Vagina (tissue), 2 donors: ENCODE measurements around the gene HOXB3. TPM values are rescaled to one million over a fixed set of nuclear protein-coding genes. Genes with fewer than 3 reads are reported as not detected.

Source experiments
- DNase-seq, 2 donors: peaks; one replicate each; pipeline ENCODE4 v3.0.0-alpha.2; 2017; ENCODE audit errors: extremely low spot score in 2 of 2
- H3K27ac ChIP-seq: fragments of 200-600 bp; sonication (generic); one replicate; pipeline ENCODE4 v1.5.1; 2019
- H3K27me3 ChIP-seq: fragments of 200-600 bp; sonication (generic); one replicate; pipeline ENCODE4 v1.5.1; 2019
- H3K36me3 ChIP-seq, 2 donors: fragments of 200-600 bp; sonication (generic); one replicate each; pipeline ENCODE4 v1.5.1; 2017 to 2019
- H3K4me1 ChIP-seq: fragments of 200-600 bp; sonication (generic); one replicate; pipeline ENCODE4 v1.5.1; 2019
- H3K4me3 ChIP-seq, 2 donors: fragments of 200-600 bp; sonication (generic); 1 replicate in 1 of 2; 2 replicates in 1 of 2; pipeline ENCODE4 v1.5.1; 2016 to 2019
- H3K9me3 ChIP-seq: fragments of 200-600 bp; sonication (generic); one replicate; pipeline ENCODE4 v1.5.1; 2019
- POLR2A ChIP-seq, 2 donors: fragments of 450-650 bp; IDR thresholded peaks; one replicate each; pipeline ENCODE4 v1.6.1; 2017; ENCODE audit warnings: antibody characterized with exemption in 2 of 2, mild to moderate bottlenecking in 2 of 2, moderate library complexity in 2 of 2
- POLR2AphosphoS5 ChIP-seq, 2 donors: sonication (generic); formaldehyde crosslinking; IDR thresholded peaks; one replicate each; pipeline ENCODE4 v1.9.0; 2017; ENCODE audit warnings: antibody characterized with exemption in 2 of 2, mild to moderate bottlenecking in 2 of 2, low read depth in 1 of 2; ENCODE audit not compliant: insufficient read depth in 1 of 2
- intact Hi-C: fragments of 100-400 bp; cut with DNase I; formaldehyde crosslinking; loops from one replicate; pipeline ENCODE4 v1.15.1; 2023
- total RNA-seq: library from RNA; depleted of rRNA; stranded (reverse); fragments of >200 nt; gene quantifications from one replicate; pipeline ENCODE4 v1.2.3, GENCODE V29; 2016
- TF ChIP-seq, protein P1 (sequence below), 3 experiments: fragments of 450-650 bp in 2 of 3; fragments of 200-600 bp in 1 of 3; sonication (generic) in 1 of 3; IDR thresholded peaks; one replicate each; pipeline ENCODE4 v1.5.1; 2017 to 2019; ENCODE audit warnings: antibody characterized with exemption in 3 of 3, mild to moderate bottlenecking in 2 of 3, moderate library complexity in 2 of 3

HOXB3 gene
- total RNA-seq, 1 donor from 2014 or later = 17.7 TPM

DNA sequence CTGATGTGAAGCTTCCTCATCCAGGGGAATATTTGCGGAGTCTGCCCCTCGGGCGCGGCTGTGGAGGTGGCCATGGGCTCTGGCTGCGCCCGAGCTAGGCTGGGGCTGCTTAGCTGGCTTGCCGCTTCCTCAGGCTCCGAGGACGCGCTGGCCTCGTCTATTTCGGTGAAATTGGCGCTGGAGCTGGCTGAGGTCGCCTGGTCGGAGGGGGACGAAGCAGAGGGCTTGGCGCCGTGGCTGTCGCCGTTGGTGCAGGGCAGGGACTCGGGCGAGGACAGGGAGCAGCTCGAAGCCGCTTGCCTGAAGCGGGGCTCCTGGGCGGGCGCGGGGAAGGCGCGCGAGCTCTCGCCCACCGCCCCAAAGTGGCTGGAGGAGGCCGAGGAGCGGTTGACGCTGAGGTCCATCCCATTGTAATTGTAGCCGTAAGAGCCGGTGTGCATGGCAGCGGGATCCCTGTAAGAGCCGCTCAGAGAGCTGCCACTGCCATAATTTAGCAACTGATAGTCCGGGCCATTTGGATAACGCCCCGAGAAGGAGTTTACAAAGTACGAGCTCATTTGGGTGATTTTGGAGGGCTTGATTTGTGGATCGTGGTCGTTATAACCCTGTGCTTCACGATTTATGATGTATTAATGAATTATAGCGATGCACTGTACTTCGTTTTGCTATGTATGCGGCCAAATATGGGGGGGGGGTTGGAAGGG lies 3.2 kb upstream of the HOXB3 start, which contains the start of gene HOXB5:
HOXB5 (minus strand) TSS at position 654 of the 704 bp plus-strand sequence; CDS start at position 557, 97 bp downstream.
- TF ChIP-seq, protein P1, sequence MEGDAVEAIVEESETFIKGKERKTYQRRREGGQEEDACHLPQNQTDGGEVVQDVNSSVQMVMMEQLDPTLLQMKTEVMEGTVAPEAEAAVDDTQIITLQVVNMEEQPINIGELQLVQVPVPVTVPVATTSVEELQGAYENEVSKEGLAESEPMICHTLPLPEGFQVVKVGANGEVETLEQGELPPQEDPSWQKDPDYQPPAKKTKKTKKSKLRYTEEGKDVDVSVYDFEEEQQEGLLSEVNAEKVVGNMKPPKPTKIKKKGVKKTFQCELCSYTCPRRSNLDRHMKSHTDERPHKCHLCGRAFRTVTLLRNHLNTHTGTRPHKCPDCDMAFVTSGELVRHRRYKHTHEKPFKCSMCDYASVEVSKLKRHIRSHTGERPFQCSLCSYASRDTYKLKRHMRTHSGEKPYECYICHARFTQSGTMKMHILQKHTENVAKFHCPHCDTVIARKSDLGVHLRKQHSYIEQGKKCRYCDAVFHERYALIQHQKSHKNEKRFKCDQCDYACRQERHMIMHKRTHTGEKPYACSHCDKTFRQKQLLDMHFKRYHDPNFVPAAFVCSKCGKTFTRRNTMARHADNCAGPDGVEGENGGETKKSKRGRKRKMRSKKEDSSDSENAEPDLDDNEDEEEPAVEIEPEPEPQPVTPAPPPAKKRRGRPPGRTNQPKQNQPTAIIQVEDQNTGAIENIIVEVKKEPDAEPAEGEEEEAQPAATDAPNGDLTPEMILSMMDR (IDR thresholded peaks at IDR 0.05) = no peak
- TF ChIP-seq POLR2A (IDR thresholded peaks at IDR 0.05) = no peak
- TF ChIP-seq POLR2AphosphoS5 (IDR thresholded peaks at IDR 0.05; ENCODE audit: insufficient read depth in 1 of 2, low read depth in 1 of 2) = no peak
- Histone ChIP-seq H3K27me3 (peaks cover 6% of the 10 kb centered on the region), H3K4me3 (peak within 1 kb of the TSS in 1 of 2 donors; percentile 11), H3K4me1 (peaks cover 28% of the 10 kb centered on the region), H3K9me3 (no peaks in the 10 kb centered on the region), H3K36me3 (no peaks in the 10 kb centered on the region), H3K27ac (no peak within 1 kb of the TSS)
- intact Hi-C loops = loop anchor here (10.0 kb wide), 1 partner anchor 568 kb away; no protein-coding TSS in a partner anchor
- no peak for DNase-seq

DNA sequence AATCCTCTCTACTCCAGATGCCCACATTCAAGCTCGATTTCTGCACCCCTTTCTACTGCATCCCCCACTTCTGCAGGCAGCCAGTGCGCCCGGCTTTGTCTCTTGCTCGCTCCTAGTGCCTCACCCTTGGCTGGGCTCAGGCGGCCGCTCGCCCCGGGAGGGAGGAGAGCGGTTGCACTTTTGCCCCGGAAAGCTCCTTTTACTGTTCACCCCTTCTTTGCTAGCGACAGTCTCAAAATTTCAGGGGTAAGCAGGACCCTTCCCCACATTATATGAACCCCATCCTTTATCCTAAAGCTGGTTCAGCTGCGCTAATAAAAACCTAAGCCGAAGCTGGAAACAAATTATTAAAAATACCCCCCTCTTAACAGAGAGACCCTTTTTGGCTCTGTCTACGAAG lies 2.5 kb upstream of the HOXB3 start:
- Histone ChIP-seq H3K27ac (no peak overlapping the region), H3K4me1 (peaks cover 21% of the 10 kb centered on the region), H3K9me3 (no peaks in the 10 kb centered on the region), H3K36me3 (no peaks in the 10 kb centered on the region), H3K4me3 (no peak overlapping the region), H3K27me3 (peaks cover 6% of the 10 kb centered on the region)
- TF ChIP-seq, protein P1 (IDR thresholded peaks at IDR 0.05) = no peak
- TF ChIP-seq POLR2A (IDR thresholded peaks at IDR 0.05) (no peak), POLR2AphosphoS5 (IDR thresholded peaks at IDR 0.05; ENCODE audit: insufficient read depth in 1 of 2, low read depth in 1 of 2) (no peak)
- DNase-seq = no peak
- intact Hi-C loops = loop anchor here (10.0 kb wide), 1 partner anchor 568 kb away; no protein-coding TSS in a partner anchor

DNA sequence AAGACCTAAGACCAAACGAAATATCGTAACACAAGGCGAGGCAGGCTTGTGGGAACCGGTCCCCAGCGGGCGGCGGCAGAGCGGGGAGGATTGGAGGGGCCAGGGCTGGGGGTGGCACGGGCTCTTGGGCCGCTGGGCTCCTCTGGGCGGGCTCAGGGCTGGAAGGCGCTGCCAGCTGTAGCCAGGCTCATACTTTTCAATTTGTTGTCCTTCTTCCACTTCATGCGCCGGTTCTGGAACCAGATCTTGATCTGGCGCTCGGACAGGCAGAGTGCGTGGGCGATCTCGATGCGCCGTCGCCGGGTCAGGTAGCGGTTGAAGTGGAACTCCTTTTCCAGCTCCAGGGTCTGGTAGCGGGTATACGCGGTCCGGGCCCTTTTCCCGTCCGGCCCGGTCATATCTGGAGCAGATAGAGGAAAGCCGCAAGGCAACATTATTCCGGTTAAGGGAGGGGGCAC lies 2.0 kb upstream of the HOXB3 start:
- intact Hi-C loops = loop anchor here (10.0 kb wide), 1 partner anchor 567 kb away; no protein-coding TSS in a partner anchor
- Histone ChIP-seq H3K9me3 (no peaks in the 10 kb centered on the region), H3K4me1 (peaks cover 16% of the 10 kb centered on the region), H3K27me3 (peaks cover 6% of the 10 kb centered on the region), H3K27ac (no peak overlapping the region), H3K36me3 (no peaks in the 10 kb centered on the region), H3K4me3 (no peak overlapping the region)
- DNase-seq = no peak
- TF ChIP-seq POLR2AphosphoS5 (IDR thresholded peaks at IDR 0.05; ENCODE audit: insufficient read depth in 1 of 2, low read depth in 1 of 2) (no peak), POLR2A (IDR thresholded peaks at IDR 0.05) (no peak)
- TF ChIP-seq, protein P1 (IDR thresholded peaks at IDR 0.05) = no peak

DNA sequence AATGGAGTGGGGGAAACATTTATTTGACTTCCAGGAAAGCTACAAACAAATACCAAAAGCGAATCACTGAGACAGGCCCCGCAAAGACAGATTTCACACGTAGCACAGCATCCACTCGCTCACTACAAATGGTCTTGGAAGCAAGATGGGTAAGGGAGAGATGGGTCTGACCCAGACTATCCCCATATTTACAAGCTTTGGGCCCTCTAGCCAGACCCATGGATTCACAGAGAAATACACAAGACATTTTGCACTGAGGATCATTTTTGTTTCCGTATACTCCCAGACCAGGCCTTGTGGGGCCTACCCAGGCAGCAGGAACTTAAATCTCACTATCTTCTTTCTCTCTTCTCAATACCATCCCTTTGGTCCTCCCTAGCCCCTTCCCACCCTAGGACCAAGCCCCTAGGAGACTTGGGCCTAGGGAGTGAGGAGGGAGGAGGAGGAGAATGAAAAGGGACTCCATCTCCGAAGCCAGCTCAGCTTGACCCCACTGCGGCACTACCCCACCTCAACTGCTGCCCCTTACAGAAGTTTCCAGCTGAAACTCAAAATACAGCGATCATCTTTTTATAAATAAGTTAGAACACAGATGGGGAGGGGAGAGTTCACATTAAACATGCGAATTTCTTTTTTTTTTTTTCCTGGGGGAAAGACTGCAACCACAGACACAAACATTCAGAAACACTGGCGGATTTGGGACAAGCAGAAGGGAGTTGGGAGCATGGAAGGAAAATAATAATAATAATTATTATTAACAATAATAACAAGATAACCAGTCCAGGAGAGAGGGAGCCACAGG lies 1.4 kb upstream of the HOXB3 start:
- H3K9me3 ChIP-seq = no peaks in the 10 kb centered on the region
- H3K27me3 ChIP-seq = peaks cover 6% of the 10 kb centered on the region
- H3K4me1 ChIP-seq = peaks cover 15% of the 10 kb centered on the region
- intact Hi-C loops = loop anchor here (10.0 kb wide), 1 partner anchor 567 kb away; no protein-coding TSS in a partner anchor
- no peaks in the 10 kb centered on the region for H3K36me3 ChIP-seq
- no peak overlapping the region for H3K4me3 ChIP-seq
- H3K27ac ChIP-seq = no peak overlapping the region
- no peak for DNase-seq
- TF ChIP-seq POLR2AphosphoS5 (IDR thresholded peaks at IDR 0.05; ENCODE audit: insufficient read depth in 1 of 2, low read depth in 1 of 2) (no peak), POLR2A (IDR thresholded peaks at IDR 0.05) (no peak)
- TF ChIP-seq, protein P1 (IDR thresholded peaks at IDR 0.05) = no peak
